8988T (cell line): Measurements from ENCODE around the gene SPTA1.

Experiments
- DNase-seq: peaks from one replicate; pipeline ENCODE4 v3.0.0; 2011

Gene SPTA1

GRCh38 chr1:158563853-158564252 lies 122.7 kb downstream of the SPTA1 start:
- DNase-seq, result no peak
